Breast epithelium (tissue), 3 donors: Measurements from ENCODE around the gene RFX8.

Experiments
- POLR2A ChIP-seq: fragments of 450-650 bp; IDR thresholded peaks from one replicate; pipeline ENCODE4 v1.6.1; 2016; ENCODE audit warnings: antibody characterized with exemption, mild to moderate bottlenecking, moderate library complexity
- TF ChIP-seq, protein P1 (sequence below), 3 donors: fragments of 450-650 bp; IDR thresholded peaks; one replicate each; pipeline ENCODE4 v1.5.1; 2016 to 2017; ENCODE audit warnings: antibody characterized with exemption in 3 of 3, mild to moderate bottlenecking in 3 of 3, moderate library complexity in 3 of 3

DNA sequence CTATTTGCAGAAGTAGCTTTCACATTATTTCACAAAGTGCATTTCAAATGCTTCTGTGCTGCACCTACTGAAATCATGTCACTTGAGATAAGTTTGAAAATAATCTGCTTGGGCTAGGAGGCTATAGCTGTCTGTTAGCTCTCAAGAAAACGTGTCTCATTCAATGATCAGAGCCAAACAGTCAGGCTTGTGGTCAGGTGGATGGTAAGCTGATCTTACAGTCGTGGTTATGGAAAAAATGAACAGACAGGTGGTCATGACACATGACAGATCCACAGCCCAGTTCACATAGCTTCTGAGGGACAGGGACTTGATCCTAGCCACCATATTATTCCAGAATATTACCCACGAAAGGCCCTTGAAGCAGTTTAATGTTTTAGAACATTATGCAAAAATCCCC lies 26.5 kb upstream of the RFX8 start:
- TF ChIP-seq POLR2A, result no peak
- TF ChIP-seq, protein P1, sequence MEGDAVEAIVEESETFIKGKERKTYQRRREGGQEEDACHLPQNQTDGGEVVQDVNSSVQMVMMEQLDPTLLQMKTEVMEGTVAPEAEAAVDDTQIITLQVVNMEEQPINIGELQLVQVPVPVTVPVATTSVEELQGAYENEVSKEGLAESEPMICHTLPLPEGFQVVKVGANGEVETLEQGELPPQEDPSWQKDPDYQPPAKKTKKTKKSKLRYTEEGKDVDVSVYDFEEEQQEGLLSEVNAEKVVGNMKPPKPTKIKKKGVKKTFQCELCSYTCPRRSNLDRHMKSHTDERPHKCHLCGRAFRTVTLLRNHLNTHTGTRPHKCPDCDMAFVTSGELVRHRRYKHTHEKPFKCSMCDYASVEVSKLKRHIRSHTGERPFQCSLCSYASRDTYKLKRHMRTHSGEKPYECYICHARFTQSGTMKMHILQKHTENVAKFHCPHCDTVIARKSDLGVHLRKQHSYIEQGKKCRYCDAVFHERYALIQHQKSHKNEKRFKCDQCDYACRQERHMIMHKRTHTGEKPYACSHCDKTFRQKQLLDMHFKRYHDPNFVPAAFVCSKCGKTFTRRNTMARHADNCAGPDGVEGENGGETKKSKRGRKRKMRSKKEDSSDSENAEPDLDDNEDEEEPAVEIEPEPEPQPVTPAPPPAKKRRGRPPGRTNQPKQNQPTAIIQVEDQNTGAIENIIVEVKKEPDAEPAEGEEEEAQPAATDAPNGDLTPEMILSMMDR (IDR thresholded peaks at IDR 0.05), result no peak
